Liver (tissue), 9 donors: Measurements from ENCODE around the gene POU3F2. TPM values are rescaled to one million over a fixed set of nuclear protein-coding genes. Genes with fewer than 3 reads are reported as not detected.
A peak's percentile ranks its signal among the peaks of the same experiment; 100 is the strongest.

Experiments used
- DNase-seq: peaks from one replicate; pipeline ENCODE4 v3.0.0-alpha.2; 2017; ENCODE audit warnings: low spot score
- H3K27ac ChIP-seq, 2 donors: one replicate each; pipeline ENCODE4 v1.7.0; 2013; ENCODE audit warnings: inconsistent platforms in 2 of 2, low read length in 2 of 2, control low read depth in 1 of 2, low read depth in 1 of 2, mild to moderate bottlenecking in 1 of 2
- H3K27me3 ChIP-seq, 4 donors: one replicate each; pipeline versions ENCODE4 v1.6.1 to v1.7.0; 2013; ENCODE audit warnings: low read length in 3 of 4, inconsistent platforms in 1 of 4, mild to moderate bottlenecking in 1 of 4, moderate library complexity in 1 of 4; ENCODE audit not compliant: control insufficient read depth in 4 of 4, insufficient read depth in 4 of 4
- H3K36me3 ChIP-seq, 4 donors: one replicate each; pipeline versions ENCODE4 v1.6.1 to v1.7.0; 2013; ENCODE audit warnings: low read length in 3 of 4, mild to moderate bottlenecking in 3 of 4, low read depth in 1 of 4, moderate library complexity in 1 of 4; ENCODE audit not compliant: control insufficient read depth in 4 of 4, insufficient read depth in 3 of 4
- H3K4me1 ChIP-seq, 4 donors: one replicate each; pipeline versions ENCODE4 v1.6.1 to v1.7.0; 2013; ENCODE audit warnings: low read length in 3 of 4, mild to moderate bottlenecking in 3 of 4, moderate library complexity in 1 of 4; ENCODE audit not compliant: control insufficient read depth in 4 of 4, insufficient read depth in 4 of 4
- H3K4me3 ChIP-seq, 3 donors: one replicate each; pipeline versions ENCODE4 v1.6.1 to v1.7.0; 2013; ENCODE audit warnings: low read length in 3 of 3, control low read depth in 1 of 3, low read depth in 1 of 3, mild to moderate bottlenecking in 1 of 3
- H3K9ac ChIP-seq, 2 donors: one replicate each; pipeline ENCODE4 v1.7.0; 2013; ENCODE audit warnings: low read length in 2 of 2, mild to moderate bottlenecking in 2 of 2, moderate library complexity in 2 of 2, control low read depth in 1 of 2, low read depth in 1 of 2
- H3K9me3 ChIP-seq, 4 donors: one replicate each; pipeline versions ENCODE4 v1.6.1 to v1.7.0; 2013; ENCODE audit warnings: low read length in 3 of 4; ENCODE audit not compliant: control insufficient read depth in 4 of 4
- EGR1 ChIP-seq, 2 donors: IDR thresholded peaks; 2 replicates each; pipeline ENCODE4 v1.6.1; 2016 to 2018; ENCODE audit warnings: antibody characterized with exemption in 2 of 2, low read depth in 2 of 2
- FOXA2 ChIP-seq: IDR thresholded peaks from 2 replicates; pipeline ENCODE4 v1.6.1; 2016; ENCODE audit warnings: antibody characterized with exemption
- HNF4A ChIP-seq, 2 donors: conservative IDR thresholded peaks; 2 replicates each; pipeline ENCODE4 v1.6.1; 2016; ENCODE audit warnings: antibody characterized with exemption in 2 of 2, mild to moderate bottlenecking in 2 of 2
- JUND ChIP-seq, 2 donors: IDR thresholded peaks; 2 replicates each; pipeline ENCODE4 v1.6.1; 2016; ENCODE audit warnings: antibody characterized with exemption in 2 of 2
- TAF1 ChIP-seq: conservative IDR thresholded peaks from 2 replicates; pipeline ENCODE4 v1.6.1; 2016; ENCODE audit warnings: antibody characterized with exemption, mild to moderate bottlenecking
- YY1 ChIP-seq: IDR thresholded peaks from 2 replicates; pipeline ENCODE4 v1.6.1; 2016; ENCODE audit warnings: antibody characterized with exemption, mild to moderate bottlenecking
- WGBS: extraction: QIAGEN DNeasy Blood & Tissue Kit; methylation state at CpG from one replicate; pipeline ENCODE4 v1.1.7; 2013; 5-methylcytosine and 5-hydroxymethylcytosine counted together
- polyA plus RNA-seq, 2 donors: library from polyadenylated mRNA; stranded (reverse) in 1 of 2; unstranded in 1 of 2; fragments of 200-250 nt in 1 of 2; fragments of >200 nt in 1 of 2; fragmentation: Nextera tagmentation in 1 of 2; extraction: Ambion mirVana in 1 of 2; gene quantifications; one replicate each; pipeline versions ENCODE4 v1.2.1 to v1.2.3, GENCODE V29; 2013 to 2015
- total RNA-seq, 2 donors: library from RNA; depleted of rRNA; stranded (reverse); fragments of >200 nt; gene quantifications; one replicate each; pipeline ENCODE4 v1.2.3, GENCODE V29; 2014
- TF ChIP-seq, protein P1 (sequence below): IDR thresholded peaks from 2 replicates; pipeline ENCODE4 v1.6.1; 2016; ENCODE audit warnings: antibody characterized with exemption, mild to moderate bottlenecking
- TF ChIP-seq, protein P2 (sequence below): IDR thresholded peaks from 2 replicates; pipeline ENCODE4 v1.6.1; 2016; ENCODE audit warnings: antibody characterized with exemption
- TF ChIP-seq, protein P3 (sequence below): IDR thresholded peaks from 2 replicates; pipeline ENCODE4 v1.6.1; 2016; ENCODE audit warnings: antibody characterized with exemption
- TF ChIP-seq, protein P4 (sequence below): fragments of 150-350 bp; IDR thresholded peaks from 2 replicates; pipeline ENCODE4 v1.5.1; 2017; ENCODE audit warnings: improper control_type of control experiment, low read depth, low read length; ENCODE audit not compliant: missing input control
- donor health status: healthy.
- donor health status: healthy.
- donor health status: healthy.
- donor health status: healthy.
- donor health status: healthy.

Gene POU3F2
- total RNA-seq (not detected), polyA plus RNA-seq (not detected)

DNA sequence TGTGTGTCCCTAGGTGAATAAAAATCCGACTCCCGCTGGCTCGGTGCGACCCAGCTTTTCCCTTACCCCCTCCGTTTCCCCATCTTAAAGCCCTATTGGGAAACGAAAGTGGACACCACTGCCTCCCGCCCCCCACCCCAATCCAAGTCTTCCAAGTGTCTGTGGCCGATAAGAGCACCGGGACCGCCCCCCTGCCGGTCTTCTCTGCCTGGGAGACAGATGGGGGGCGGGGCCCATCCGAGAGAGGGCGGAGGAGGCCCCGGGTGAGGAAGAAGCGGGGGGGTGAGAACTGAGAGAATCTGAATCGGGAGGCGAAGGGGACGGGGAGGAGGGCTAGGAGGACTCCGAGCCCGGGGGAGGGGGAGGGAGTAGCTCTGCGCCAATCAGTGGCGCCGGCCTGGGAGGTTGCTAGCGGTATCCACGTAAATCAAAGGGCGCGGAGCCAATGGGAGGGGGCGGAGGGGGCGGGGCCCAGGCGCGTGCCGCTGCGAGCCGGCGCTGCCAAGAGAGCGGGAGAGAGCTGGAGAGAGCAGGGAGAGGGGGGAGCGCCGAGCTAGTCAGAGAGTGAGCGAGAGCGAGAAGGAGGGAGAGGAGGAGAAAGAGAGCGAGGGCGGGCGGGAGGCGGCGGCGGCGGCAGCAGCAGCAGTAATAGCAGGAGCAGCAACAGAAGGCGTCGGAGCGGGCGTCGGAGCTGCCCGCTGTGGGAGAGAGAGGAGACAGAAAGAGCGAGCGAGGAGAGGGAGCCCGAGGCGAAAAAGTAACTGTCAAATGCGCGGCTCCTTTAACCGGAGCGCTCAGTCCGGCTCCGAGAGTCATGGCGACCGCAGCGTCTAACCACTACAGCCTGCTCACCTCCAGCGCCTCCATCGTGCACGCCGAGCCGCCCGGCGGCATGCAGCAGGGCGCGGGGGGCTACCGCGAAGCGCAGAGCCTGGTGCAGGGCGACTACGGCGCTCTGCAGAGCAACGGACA, at the start of gene POU3F2:
TSS of gene POU3F2 (plus strand) at position 515 of the 972 bp plus-strand sequence. CDS start at position 815, 300 bp downstream.
- no peak for TF ChIP-seq TAF1
- TF ChIP-seq HNF4A (conservative IDR thresholded peaks at IDR 0.05): no peak
- TF ChIP-seq, protein P1, sequence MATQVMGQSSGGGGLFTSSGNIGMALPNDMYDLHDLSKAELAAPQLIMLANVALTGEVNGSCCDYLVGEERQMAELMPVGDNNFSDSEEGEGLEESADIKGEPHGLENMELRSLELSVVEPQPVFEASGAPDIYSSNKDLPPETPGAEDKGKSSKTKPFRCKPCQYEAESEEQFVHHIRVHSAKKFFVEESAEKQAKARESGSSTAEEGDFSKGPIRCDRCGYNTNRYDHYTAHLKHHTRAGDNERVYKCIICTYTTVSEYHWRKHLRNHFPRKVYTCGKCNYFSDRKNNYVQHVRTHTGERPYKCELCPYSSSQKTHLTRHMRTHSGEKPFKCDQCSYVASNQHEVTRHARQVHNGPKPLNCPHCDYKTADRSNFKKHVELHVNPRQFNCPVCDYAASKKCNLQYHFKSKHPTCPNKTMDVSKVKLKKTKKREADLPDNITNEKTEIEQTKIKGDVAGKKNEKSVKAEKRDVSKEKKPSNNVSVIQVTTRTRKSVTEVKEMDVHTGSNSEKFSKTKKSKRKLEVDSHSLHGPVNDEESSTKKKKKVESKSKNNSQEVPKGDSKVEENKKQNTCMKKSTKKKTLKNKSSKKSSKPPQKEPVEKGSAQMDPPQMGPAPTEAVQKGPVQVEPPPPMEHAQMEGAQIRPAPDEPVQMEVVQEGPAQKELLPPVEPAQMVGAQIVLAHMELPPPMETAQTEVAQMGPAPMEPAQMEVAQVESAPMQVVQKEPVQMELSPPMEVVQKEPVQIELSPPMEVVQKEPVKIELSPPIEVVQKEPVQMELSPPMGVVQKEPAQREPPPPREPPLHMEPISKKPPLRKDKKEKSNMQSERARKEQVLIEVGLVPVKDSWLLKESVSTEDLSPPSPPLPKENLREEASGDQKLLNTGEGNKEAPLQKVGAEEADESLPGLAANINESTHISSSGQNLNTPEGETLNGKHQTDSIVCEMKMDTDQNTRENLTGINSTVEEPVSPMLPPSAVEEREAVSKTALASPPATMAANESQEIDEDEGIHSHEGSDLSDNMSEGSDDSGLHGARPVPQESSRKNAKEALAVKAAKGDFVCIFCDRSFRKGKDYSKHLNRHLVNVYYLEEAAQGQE: no peak
- TF ChIP-seq JUND (IDR thresholded peaks at IDR 0.05): no peak
- TF ChIP-seq YY1: no peak
- no peak for TF ChIP-seq FOXA2
- TF ChIP-seq EGR1 (IDR thresholded peaks at IDR 0.05; ENCODE audit: low read depth in 2 of 2): no peak
- TF ChIP-seq, protein P2, sequence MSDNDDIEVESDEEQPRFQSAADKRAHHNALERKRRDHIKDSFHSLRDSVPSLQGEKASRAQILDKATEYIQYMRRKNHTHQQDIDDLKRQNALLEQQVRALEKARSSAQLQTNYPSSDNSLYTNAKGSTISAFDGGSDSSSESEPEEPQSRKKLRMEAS: no peak
- TF ChIP-seq, protein P3, sequence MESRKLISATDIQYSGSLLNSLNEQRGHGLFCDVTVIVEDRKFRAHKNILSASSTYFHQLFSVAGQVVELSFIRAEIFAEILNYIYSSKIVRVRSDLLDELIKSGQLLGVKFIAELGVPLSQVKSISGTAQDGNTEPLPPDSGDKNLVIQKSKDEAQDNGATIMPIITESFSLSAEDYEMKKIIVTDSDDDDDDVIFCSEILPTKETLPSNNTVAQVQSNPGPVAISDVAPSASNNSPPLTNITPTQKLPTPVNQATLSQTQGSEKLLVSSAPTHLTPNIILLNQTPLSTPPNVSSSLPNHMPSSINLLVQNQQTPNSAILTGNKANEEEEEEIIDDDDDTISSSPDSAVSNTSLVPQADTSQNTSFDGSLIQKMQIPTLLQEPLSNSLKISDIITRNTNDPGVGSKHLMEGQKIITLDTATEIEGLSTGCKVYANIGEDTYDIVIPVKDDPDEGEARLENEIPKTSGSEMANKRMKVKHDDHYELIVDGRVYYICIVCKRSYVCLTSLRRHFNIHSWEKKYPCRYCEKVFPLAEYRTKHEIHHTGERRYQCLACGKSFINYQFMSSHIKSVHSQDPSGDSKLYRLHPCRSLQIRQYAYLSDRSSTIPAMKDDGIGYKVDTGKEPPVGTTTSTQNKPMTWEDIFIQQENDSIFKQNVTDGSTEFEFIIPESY: no peak

DNA sequence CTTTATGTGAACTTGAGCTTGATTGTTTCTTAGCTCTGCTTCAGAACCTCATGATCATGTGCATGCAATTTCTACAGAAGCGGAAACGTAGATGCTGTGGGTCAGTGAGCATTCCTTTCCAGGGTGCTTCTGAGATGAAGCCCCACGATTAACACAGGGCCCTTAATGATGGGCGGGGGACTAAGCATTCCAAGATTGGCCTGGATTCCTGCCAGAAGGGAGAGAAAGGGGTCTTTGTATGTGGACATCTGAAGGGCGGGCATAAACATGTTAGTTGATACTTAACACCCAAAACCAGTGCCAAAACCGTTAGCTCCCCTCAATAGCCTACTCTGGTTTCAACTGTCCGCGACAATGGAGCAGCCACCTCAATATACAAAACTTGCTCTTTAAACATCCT, 46.9 kb upstream of the POU3F2 start:
- WGBS: 75% methylated on average over 8 of the region's 8 CpGs
- Histone ChIP-seq H3K27ac (no peak overlapping the region), H3K36me3 (no peaks in the 10 kb centered on the region), H3K4me3 (no peak overlapping the region), H3K4me1 (no peaks in the 10 kb centered on the region), H3K9ac (no peak overlapping the region), H3K9me3 (no peaks in the 10 kb centered on the region), H3K27me3 (peaks cover 0 to 14% (median 8%) of the 10 kb centered on the region in 4 donors)
- TF ChIP-seq, protein P1: no peak
- TF ChIP-seq, protein P4, sequence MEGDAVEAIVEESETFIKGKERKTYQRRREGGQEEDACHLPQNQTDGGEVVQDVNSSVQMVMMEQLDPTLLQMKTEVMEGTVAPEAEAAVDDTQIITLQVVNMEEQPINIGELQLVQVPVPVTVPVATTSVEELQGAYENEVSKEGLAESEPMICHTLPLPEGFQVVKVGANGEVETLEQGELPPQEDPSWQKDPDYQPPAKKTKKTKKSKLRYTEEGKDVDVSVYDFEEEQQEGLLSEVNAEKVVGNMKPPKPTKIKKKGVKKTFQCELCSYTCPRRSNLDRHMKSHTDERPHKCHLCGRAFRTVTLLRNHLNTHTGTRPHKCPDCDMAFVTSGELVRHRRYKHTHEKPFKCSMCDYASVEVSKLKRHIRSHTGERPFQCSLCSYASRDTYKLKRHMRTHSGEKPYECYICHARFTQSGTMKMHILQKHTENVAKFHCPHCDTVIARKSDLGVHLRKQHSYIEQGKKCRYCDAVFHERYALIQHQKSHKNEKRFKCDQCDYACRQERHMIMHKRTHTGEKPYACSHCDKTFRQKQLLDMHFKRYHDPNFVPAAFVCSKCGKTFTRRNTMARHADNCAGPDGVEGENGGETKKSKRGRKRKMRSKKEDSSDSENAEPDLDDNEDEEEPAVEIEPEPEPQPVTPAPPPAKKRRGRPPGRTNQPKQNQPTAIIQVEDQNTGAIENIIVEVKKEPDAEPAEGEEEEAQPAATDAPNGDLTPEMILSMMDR: no peak
- TF ChIP-seq JUND (IDR thresholded peaks at IDR 0.05) (no peak), EGR1 (IDR thresholded peaks at IDR 0.05; ENCODE audit: low read depth in 2 of 2) (no peak), FOXA2 (no peak)
- DNase-seq: no peak

More for the DNA sequence above, at the start of gene POU3F2:
- Histone ChIP-seq H3K9ac (no peak within 1 kb of the TSS), H3K4me3 (peak within 1 kb of the TSS; percentile 36 to 63 (median 62)), H3K27me3 (peaks cover 0 to 45% (median 21%) of the 10 kb centered on the region in 4 donors), H3K36me3 (no peaks in the 10 kb centered on the region), H3K4me1 (peaks cover 27 to 43% (median 39%) of the 10 kb centered on the region in 4 donors), H3K27ac (no peak within 1 kb of the TSS), H3K9me3 (peaks cover 0 to 2% (median 0%) of the 10 kb centered on the region in 4 donors)
- WGBS: 1% methylated on average over 83 of the region's 83 CpGs
- DNase-seq: no peak
